GM10248 (cell line): ENCODE measurements around the gene TRIAP1.

Source experiments
- CTCF ChIA-PET: fragments of 300-600 bp; sonication (Branson Sonifier 250); formaldehyde crosslinking; extraction: SDS; loops from one replicate; lab custom pipeline; 2021; ENCODE audit warnings: antibody characterized with exemption; lab: Yijun Ruan, JAX
- POLR2A ChIA-PET: fragments of 350-650 bp; sonication (Branson Sonifier 250); formaldehyde crosslinking; extraction: SDS; loops from one replicate; lab custom pipeline; 2020; ENCODE audit warnings: antibody characterized with exemption; lab: Yijun Ruan, JAX
- DNase-seq: peaks from one replicate; pipeline ENCODE4 v3.0.0; 2012; ENCODE audit errors: extremely low spot score
- CTCF ChIP-seq: IDR thresholded peaks from 2 replicates; pipeline ENCODE4 v1.5.1; 2012; ENCODE audit warnings: mild to moderate bottlenecking, low read depth; ENCODE audit errors: extremely low read depth, missing control alignments, control extremely low read depth

The TRIAP1 gene

DNA sequence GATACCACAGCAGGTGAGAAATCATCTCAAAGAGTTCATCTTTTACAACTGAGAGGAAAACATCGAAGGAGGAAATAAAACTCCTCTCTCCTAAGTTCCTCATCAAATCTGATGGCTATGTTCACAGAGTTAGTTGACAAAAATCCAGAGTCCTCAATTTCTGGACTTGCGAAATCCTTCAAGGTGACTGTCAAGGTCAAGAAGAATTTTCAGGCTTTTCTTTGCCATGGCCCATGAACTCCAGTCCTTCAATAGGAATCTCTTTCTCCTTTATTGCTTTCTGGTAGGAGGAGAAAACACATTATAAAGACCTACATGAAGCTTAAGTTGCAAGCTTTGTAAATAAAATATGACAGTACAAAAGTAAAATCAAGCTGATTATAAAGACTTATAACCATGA lies 1.5 kb downstream of the TRIAP1 start:
- CTCF ChIA-PET, result interaction anchor here (0.8 to 2.8 kb wide), 6 partner anchors 8 to 31 kb away, joined by 3 to 15 read pairs (median 4); no protein-coding TSS in a partner anchor
- no peak for DNase-seq
- POLR2A ChIA-PET, result no interaction called here

GRCh38 chr12:120439646-120440247 lies 6.4 kb downstream of the TRIAP1 start:
- DNase-seq, result peak; percentile 80
- POLR2A ChIA-PET, result no interaction called here
- CTCF ChIA-PET, result interaction anchor here (0.8 to 4.2 kb wide), 15 partner anchors 9 to 210 kb away, joined by 3 to 22 read pairs (median 5); partner anchors contain the start of genes POP5 and SRSF9
- TF ChIP-seq CTCF, result peak; percentile 47

More for the DNA sequence above, 1.5 kb downstream of the TRIAP1 start:
- no peak for TF ChIP-seq CTCF

DNA sequence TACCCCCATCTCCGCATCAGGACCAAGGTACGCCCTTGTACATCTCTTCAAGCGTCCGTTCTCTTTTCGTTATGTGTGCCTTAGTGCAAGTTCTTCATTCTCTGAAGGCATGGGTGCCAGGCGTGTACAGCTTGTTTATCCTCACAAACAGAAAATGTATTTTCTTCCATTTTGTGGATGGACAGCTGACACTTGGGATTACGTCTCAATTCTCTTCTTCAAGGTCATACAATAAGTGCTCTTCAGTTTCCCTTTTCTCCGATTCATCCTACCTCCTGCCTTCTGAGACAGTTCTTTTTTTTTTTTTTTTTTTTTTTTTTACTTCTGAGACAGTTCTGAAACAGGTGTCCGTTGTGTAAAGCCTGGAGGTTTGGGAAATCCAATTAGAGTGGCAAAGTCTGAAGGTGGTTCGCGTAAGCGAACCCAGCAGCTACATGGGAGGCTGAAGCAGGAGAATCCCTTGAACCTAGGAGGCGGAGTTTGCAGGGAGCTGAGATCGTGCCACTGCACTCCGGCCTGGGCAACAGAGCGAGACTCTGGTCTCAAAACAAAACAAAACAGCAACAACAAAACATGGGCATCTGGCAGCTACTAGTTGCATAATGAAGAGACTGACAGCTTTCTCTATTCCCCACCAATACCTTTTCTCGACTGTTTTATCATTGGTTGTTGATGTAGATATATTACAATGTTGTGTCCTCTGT lies 7.5 kb downstream of the TRIAP1 start:
- CTCF ChIA-PET, result interaction anchor here (0.7 to 4.2 kb wide), 9 partner anchors 8 to 112 kb away, joined by 3 to 22 read pairs (median 4); partner anchors contain the start of gene PLA2G1B
- TF ChIP-seq CTCF, result no peak
- POLR2A ChIA-PET, result interaction anchor here (1.4 kb wide), 1 partner anchor 57 kb away, joined by 4 read pairs; the partner anchor contains the start of gene DYNLL1
- DNase-seq, result no peak

DNA sequence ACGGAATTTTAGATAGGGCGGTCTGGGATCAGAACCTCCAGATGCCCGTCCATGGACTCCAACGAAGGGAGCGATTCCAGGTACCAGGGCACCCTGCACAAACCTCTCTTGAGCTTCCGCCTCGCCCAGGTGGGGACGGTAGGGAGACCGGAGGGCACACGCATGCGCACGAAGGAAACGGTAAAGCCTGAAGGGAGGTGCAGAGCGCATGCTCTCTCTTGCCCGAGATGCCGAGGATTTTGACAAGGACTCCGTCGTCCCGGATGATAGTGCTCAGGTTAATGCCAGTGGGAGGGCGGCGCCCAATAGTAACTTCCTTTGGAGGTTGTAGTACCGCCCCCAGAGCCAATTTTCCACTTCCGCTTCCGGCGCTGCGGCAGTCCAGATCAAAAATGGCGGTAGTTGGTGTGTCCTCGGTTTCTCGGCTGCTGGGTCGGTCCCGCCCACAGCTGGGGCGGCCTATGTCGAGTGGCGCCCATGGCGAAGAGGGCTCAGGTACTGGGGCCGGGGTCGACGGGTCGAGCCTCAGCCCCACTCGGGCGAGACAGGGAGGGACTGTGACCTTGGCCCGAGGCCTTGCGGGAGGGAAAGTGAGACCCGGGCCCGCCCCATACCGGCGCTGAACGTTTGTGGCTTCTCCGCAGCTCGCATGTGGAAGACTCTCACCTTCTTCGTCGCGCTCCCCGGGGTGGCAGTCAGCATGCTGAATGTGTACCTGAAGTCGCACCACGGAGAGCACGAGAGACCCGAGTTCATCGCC lies 8.3 kb downstream of the TRIAP1 start, which contains the start of gene COX6A1:
COX6A1 (plus strand) TSS at position 379 of the 760 bp plus-strand sequence; CDS start at position 393, 14 bp downstream.
- TF ChIP-seq CTCF, result peak; percentile 2
- peak; percentile 98 for DNase-seq
- ChIA-PET POLR2A (interaction anchor here (0.7 to 1.4 kb wide), 3 partner anchors 13 to 237 kb away, joined by 3 to 4 read pairs (median 3); partner anchors contain the start of genes DYNLL1 and RPLP0), CTCF (interaction anchor here (0.7 to 4.2 kb wide), 6 partner anchors 9 to 111 kb away, joined by 3 to 22 read pairs (median 4); partner anchors contain the start of gene PLA2G1B)

DNA sequence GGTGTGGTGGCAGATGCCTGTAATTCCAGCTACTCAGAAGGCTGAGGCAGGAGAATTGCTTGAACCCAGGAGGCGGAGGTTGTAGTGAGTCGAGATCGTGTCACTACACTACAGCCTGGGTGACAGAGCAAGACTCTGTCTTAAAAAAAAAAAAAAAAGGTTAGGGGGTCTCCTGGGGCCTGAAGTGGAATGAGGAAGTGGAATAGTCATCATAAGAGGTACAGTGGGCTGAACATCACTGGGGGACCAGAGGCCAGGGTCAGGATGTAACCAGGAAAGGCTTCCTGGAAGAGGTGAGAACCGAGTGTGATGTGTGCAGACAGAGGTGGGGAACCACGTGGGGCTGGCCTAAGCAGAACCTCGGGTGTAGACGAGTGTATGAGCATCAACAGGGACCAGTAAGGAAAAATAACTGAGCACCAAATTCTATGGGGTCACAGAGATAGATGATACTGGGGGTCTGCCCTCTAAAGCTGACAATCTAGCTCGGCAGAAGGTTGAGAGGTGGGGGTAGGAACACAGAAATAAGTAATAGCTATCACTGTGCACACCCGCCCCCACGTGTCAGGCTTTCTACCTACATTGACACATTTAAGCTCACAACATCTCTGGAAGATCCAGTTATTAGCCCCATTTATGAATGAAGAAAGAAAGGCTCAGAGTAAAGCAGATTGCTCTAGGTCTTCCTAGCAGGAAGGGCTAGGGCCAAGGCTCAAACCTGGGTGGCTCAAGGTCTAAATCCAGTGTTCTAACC lies 13.2 kb downstream of the TRIAP1 start:
- POLR2A ChIA-PET, result no interaction called here
- no peak for TF ChIP-seq CTCF
- no peak for DNase-seq
- CTCF ChIA-PET, result interaction anchor here (0.9 to 1.6 kb wide), 3 partner anchors 12 to 108 kb away, joined by 3 read pairs; no protein-coding TSS in a partner anchor
